Colonic mucosa (tissue), 4 donors: Measurements from ENCODE around the gene CELA2B. TPM values are rescaled to one million over a fixed set of nuclear protein-coding genes. Genes with fewer than 3 reads are reported as not detected.
"Not testable (repeated sequence)": the region's sequence is repeated elsewhere in the genome, so short reads cannot be mapped to it uniquely, and the experiment has no call there.

Experiments
- DNase-seq: peaks from one replicate; pipeline ENCODE4 v3.0.0-alpha.2; 2020
- H3K27ac ChIP-seq: fragments of 200-600 bp; one replicate; pipeline ENCODE4 v1.8.0; 2021
- H3K27me3 ChIP-seq: fragments of 200-600 bp; one replicate; pipeline ENCODE4 v1.8.0; 2021
- H3K36me3 ChIP-seq: fragments of 200-600 bp; one replicate; pipeline ENCODE4 v1.8.0; 2021
- H3K4me1 ChIP-seq: fragments of 200-600 bp; one replicate; pipeline ENCODE4 v1.8.0; 2021; ENCODE audit warnings: mild to moderate bottlenecking
- H3K4me3 ChIP-seq: fragments of 200-600 bp; one replicate; pipeline ENCODE4 v1.8.0; 2021
- H3K9ac ChIP-seq, 2 donors: one replicate each; pipeline ENCODE4 v1.7.0; 2013; ENCODE audit warnings: control low read depth in 2 of 2, low read depth in 2 of 2, low read length in 2 of 2
- H3K9me3 ChIP-seq: fragments of 200-600 bp; one replicate; pipeline ENCODE4 v1.8.0; 2021
- CTCF ChIP-seq: fragments of 200-600 bp; IDR thresholded peaks from one replicate; pipeline ENCODE4 v1.8.0; 2022; ENCODE audit warnings: antibody characterized with exemption, mild to moderate bottlenecking
- intact Hi-C: fragments of 100-400 bp; cut with DNase I; formaldehyde crosslinking; loops from one replicate; pipeline ENCODE4 v1.14.1; 2022
- total RNA-seq, 2 donors: library from RNA; stranded (reverse); fragmentation: NEBNext Ultra II Directional in 1 of 2; extraction: Animal tissue kit (Norgen Biotek cat#: 25700) in 1 of 2; gene quantifications; one replicate each; pipeline ENCODE4 v1.2.1, GENCODE V29; 2021
- donor health status: healthy.
- donor health status: DM: no; HTN: no; CAD: no.
- donor health status: DM: no; HTN: no; CAD: no.

CELA2B gene
- total RNA-seq, 2 donors from 2014 or later = 1.1 TPM; not detected in 1

- DNase-seq = no peak
- no peak for TF ChIP-seq CTCF
Observed at GRCh38 chr1:15429701-15430149, 46.2 kb upstream of the CELA2B start.

DNA sequence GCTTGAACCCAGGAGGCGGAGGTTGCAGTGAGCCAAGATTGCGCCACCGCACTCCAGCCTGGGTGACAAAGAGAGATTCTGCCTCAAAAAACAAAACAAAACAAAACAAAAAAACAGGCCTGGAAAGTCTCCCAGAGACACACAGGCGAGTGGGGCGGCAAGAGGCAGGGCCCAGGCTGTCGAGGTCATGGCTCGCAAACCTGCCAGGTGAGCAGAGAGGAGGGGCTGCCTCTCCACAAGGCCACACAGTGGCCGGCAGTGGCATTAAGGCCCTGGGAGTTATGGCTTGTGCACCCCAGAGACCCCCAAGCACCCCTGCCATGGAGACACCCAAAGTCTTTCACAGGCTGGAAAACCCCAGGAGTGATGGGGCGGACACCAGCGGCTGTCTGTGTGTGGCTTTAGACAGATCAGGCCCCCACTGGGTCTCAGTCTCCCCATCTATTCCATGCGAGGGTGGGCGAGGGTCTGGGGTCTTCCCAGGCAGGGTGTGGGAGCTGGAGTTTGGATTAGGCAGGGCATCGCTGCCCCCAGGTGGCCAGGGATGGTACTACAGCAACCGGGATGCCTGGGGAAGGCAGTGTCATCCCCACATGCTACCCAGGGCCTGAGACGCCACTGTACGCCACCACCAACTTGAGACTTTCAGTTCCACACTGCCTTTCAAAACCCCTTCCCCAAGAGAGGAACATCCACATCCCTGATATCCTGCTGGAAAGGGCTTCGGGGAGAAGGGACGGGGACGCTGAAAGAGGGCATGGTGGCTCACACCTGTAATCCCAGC lies 44.9 kb upstream of the CELA2B start:
- TF ChIP-seq CTCF = peak; percentile 94
- Histone ChIP-seq H3K4me3 (no peak overlapping the region), H3K9me3 (no peaks in the 10 kb centered on the region), H3K4me1 (peaks cover 8% of the 10 kb centered on the region), H3K27me3 (no peaks in the 10 kb centered on the region), H3K9ac (no peak overlapping the region), H3K27ac (no peak overlapping the region), H3K36me3 (no peaks in the 10 kb centered on the region)
- intact Hi-C loops = loop anchor here (2.0 to 10.0 kb wide), 2 partner anchors 108 to 306 kb away; no protein-coding TSS in a partner anchor
- DNase-seq = peak; percentile 86

More at GRCh38 chr1:15429701-15430149, 46.2 kb upstream of the CELA2B start:
- Histone ChIP-seq H3K4me1 (peaks cover 20% of the 10 kb centered on the region), H3K4me3 (no peak overlapping the region), H3K36me3 (peaks cover 7% of the 10 kb centered on the region), H3K9me3 (no peaks in the 10 kb centered on the region), H3K27me3 (no peaks in the 10 kb centered on the region), H3K27ac (no peak overlapping the region), H3K9ac (peak overlapping the region in 1 of 2 donors; percentile 3)
- intact Hi-C loops = loop anchor here (2.0 to 10.0 kb wide), 2 partner anchors 107 to 305 kb away; no protein-coding TSS in a partner anchor

DNA sequence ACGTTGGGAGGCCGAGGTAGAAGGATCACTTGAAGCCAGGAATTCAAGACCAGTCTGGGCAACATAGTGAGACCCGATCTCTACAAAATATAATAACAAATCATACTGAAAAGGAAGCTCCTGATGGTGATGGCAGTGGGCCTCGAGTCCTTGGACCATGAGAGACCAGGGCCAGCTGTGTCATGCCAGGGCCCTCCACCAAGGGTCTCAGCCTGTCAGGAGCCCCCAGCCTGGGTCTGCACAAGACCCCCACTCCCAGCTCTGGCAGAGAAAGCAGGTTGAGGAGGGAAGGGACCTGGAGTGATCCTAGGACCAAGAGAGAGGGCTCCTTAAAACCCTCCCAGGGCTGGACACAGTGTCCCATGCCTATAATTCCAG lies 44.3 kb upstream of the CELA2B start:
- no peak for DNase-seq
- intact Hi-C loops = loop anchor here (2.0 to 10.0 kb wide), 2 partner anchors 109 to 307 kb away; no protein-coding TSS in a partner anchor
- Histone ChIP-seq H3K27ac (no peak overlapping the region), H3K9ac (no peak overlapping the region), H3K27me3 (no peaks in the 10 kb centered on the region), H3K9me3 (no peaks in the 10 kb centered on the region), H3K36me3 (no peaks in the 10 kb centered on the region), H3K4me1 (peaks cover 6% of the 10 kb centered on the region), H3K4me3 (no peak overlapping the region)
- no peak for TF ChIP-seq CTCF

- no peak for TF ChIP-seq CTCF
- Histone ChIP-seq H3K36me3 (no peaks in the 10 kb centered on the region), H3K27me3 (no peaks in the 10 kb centered on the region), H3K4me3 (no peak overlapping the region), H3K9ac (no peak overlapping the region), H3K4me1 (peaks cover 2% of the 10 kb centered on the region), H3K9me3 (no peaks in the 10 kb centered on the region), H3K27ac (no peak overlapping the region)
- intact Hi-C loops = loop anchor here (10.0 kb wide), 1 partner anchor 308 kb away; no protein-coding TSS in a partner anchor
- DNase-seq = peak; percentile 50
Observed at GRCh38 chr1:15432324-15432723, 43.6 kb upstream of the CELA2B start.

DNA sequence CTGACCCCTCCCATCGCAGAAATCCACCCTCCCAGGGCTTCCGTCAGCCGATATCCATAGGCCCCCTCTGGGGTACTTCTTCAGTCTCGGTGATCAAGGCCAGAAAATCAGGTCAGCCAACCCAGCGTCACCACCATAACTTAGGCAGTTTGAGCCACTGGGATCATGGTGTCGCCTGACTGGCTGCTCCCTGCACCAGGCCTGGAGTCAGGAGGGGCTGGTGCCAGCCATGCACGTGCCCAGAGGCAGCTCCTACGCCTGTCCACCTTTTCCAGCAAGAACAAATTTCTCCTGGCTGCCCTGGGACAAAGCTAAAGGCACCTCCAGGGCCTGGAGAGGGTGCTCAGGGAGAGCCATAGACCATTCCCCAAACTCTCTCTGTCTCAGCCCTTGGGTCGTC lies 42.4 kb upstream of the CELA2B start:
- intact Hi-C loops = loop anchor here (10.0 kb wide), 1 partner anchor 309 kb away; no protein-coding TSS in a partner anchor
- H3K4me3 ChIP-seq = no peak overlapping the region
- no peaks in the 10 kb centered on the region for H3K4me1 ChIP-seq
- no peak overlapping the region for H3K27ac ChIP-seq
- no peak for DNase-seq
- no peak overlapping the region for H3K9ac ChIP-seq
- H3K27me3 ChIP-seq = no peaks in the 10 kb centered on the region
- H3K9me3 ChIP-seq = no peaks in the 10 kb centered on the region
- H3K36me3 ChIP-seq = no peaks in the 10 kb centered on the region
- TF ChIP-seq CTCF = no peak

DNA sequence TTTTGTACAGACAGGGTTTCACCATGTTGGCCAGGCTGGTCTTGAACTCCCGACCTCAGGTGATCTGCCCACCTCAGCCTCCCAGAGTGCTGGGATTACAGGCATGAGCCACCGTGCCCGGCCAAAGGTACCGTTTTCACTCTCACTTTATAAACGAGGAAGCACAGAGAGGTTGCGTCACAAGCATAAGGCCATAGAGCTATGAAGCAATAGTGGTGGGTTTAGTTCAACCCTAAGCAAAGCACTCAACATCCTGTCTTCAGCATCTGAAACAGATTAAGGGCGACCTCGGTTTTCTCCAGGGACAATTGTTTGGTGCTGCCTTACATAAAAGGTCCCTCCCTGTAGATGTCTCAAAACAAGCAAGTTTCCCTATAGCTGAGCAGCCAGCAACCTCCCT lies 41.2 kb upstream of the CELA2B start:
- not testable (repeated sequence) for H3K4me3 ChIP-seq, H3K9ac ChIP-seq, H3K9me3 ChIP-seq, DNase-seq, H3K27me3 ChIP-seq, H3K36me3 ChIP-seq, H3K4me1 ChIP-seq, H3K27ac ChIP-seq
- intact Hi-C loops = loop anchor here (10.0 kb wide), 1 partner anchor 310 kb away; no protein-coding TSS in a partner anchor
